GM21619 (cell line): ENCODE measurements around the gene DIPK1C.

ENCODE experiments used
- ATAC-seq: cut with Tn5 transposase; IDR thresholded peaks from one replicate; pipeline ENCODE4 v1.9.1; 2021; ENCODE audit not compliant: unreplicated experiment

Gene DIPK1C

GRCh38 chr18:74422541-74422940 is 34.6 kb downstream of the DIPK1C start:
- ATAC-seq: no peak

- no peak for ATAC-seq
These were observed 36.2 kb downstream of the DIPK1C start for GRCh38 chr18:74420926-74421325.

DNA sequence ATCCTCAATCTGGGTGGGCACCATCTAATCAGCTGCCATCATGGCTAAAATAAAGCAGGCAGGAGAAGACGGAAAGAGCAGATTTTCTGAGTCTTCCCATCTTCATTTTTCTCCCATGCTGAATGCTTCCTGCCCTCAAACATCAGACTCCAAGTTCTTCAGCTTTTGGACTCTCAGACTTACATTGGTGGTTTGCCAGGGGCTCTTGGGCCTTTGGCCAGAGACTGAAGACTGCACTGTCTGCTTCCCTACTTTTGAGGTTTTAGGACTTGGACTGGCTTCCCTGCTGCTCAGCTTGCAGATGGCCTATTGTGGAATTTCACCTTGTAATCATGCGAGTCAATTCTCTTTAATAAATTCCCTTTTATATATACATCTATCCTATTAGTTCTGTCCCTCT is 36.6 kb downstream of the DIPK1C start:
- no peak for ATAC-seq

- no peak for ATAC-seq
These were observed 37.3 kb downstream of the DIPK1C start for GRCh38 chr18:74419761-74420160.

DNA sequence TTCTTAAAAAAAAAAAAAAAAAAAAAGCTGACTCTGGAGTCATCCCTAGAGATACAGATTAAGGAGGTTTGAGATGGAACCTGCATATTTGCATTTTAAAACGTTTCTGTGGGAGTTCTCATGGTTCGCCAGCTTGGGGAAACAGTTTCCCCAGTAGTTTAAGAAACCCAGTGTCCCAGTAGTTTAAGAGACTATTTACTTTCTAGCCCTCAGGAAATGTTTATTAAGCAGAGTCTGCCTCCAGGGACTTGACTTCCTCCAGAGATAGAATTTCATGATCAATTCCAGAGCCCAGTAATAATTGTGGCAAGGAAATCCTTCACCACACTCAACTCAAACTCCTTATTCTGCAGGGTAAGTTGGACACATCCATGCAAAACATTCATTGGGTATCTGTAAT is 39.1 kb downstream of the DIPK1C start:
- no peak for ATAC-seq

DNA sequence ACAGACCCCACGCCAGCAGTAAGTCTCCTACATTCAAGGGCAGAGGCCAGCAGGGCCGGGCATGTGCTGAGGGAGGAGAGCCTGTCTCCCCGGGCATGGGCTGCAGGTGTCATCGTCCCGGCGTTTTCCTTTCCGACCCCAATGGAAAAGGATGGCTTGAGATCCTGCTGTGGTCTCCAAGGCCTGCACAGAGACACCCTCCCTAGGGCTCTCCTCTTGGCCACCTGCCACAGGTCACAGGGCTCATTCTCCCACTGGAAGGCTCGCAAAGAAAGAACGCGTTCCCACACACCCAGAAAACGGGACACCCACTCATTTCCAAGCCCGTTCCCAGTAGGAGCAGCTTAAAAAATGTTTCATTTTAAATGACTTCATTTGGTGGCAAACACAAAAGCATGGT is 41.0 kb downstream of the DIPK1C start:
- ATAC-seq: no peak

DNA sequence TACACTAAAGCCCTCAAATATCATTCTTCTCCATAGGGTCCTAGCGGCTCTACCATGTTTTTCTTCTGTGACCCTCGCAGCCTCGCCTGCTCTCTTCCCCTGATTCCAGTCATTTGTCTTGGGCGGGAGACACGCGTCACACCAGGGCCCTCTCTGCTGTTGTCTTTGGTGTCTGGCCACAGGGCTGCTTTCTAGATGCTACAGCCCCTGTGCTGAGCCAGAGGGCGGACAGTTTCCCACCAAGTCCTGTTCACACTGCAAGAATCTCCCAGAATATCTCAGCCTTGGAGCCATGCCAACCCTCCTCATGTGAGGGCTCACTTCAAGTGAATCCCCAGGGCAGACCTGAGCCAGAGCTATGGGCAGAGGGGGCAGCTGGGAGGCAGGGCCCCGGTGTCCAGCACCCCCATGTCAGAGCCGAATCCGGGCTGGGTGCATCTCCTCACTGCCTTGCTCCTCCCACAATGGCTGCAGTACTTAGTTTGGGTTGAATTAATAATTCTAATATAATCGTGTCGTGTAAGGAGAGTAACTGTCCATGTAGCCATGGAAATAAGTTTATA is 42.1 kb downstream of the DIPK1C start:
- ATAC-seq: no peak

DNA sequence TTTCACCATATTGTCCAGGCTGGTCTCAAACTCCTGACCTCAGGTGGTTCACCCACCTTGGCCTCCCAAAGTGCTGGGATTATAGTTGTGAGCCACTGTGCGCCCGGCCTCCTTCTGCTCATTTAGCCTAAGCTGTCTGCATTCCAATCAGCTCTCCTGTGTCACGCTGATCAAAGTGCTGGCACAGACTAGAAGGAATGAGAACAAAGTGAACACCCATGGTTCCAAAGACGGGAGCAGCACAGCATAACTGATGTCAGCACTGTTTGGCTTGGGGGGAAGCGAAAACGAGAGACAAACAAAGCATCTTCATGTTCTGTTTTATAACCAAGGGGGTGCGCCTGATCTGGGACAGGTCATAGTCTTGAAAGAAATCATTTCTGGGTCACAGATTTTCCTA is 43.3 kb downstream of the DIPK1C start:
- no peak for ATAC-seq

- no peak for ATAC-seq
These were observed 44.8 kb downstream of the DIPK1C start for GRCh38 chr18:74412116-74412880.

DNA sequence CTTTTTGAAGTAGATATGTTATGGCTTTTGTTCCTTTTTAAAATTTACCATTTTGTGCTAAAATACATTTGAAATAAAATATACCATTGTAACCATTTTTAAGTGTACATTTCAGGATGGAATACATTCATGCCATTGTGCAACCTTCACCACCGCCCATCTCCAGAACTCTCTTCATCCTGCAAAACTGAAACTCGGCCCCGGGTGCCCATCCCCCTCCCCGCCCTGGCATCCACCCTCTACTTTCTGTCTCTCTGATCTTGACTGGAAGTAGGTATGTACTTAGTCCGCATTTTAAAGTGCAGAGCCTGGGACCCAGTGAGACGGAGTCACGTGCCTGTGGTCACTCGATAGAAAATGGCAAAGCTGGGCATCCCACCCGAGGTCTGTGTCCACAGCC is 45.6 kb downstream of the DIPK1C start:
- ATAC-seq: no peak

DNA sequence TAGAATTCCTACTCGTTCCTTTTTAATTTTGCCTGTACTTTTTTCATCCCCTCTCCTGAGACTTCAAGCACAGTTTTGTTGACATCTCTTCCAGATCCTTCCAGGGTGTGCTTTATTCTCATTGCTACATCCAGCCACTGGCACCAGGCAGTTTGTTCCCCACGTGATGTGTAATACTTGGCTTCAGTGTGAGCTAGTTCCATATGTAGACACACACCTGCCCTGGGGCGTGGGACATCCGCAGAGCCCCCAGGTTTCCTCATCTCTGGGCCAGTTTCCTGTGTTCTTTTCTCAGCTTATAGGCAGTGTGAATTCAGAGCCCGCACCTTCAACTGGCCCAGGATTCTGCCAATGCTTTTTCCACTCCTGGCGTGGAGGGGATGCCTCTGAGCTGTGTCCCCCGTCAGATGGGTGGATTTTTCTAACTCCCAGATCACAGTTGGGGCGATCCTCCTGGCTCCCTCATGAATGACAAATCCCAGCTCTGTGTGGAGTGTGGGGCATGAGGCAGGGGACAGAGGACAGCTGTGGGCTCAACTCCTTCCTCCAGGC is 46.6 kb downstream of the DIPK1C start:
- no peak for ATAC-seq

GRCh38 chr18:74407888-74408287 is 49.2 kb downstream of the DIPK1C start:
- peak; percentile 54 for ATAC-seq

DNA sequence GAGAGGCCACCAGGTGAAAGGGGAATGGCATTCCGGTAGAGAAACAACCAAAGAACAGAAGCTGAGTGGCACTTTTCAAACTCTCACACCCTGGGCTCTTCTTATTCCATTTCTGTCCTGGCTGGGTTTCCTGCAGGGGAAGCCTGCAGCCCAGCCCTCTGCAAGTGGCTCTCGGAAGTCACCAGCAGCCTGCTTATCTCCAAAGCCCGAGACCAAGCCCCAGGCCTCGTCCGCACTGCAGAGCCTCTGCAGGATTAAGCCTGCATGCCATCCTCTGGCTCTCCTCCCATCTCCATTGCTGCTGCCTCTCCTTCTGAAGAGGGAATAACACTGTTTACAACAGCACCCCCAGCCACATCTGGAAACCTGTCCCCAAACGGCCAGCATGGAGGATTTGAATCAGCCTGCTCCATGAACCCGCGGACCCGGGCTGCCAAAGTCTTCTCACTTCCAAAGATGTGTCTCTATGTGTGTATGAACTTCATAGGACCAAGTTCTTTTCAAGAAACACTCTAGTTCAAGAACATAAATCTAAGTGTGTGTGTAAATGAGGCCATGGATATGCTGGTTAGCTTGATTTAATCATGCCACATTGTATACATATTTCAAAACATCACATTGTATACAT is 54.2 kb downstream of the DIPK1C start:
- no peak for ATAC-seq

DNA sequence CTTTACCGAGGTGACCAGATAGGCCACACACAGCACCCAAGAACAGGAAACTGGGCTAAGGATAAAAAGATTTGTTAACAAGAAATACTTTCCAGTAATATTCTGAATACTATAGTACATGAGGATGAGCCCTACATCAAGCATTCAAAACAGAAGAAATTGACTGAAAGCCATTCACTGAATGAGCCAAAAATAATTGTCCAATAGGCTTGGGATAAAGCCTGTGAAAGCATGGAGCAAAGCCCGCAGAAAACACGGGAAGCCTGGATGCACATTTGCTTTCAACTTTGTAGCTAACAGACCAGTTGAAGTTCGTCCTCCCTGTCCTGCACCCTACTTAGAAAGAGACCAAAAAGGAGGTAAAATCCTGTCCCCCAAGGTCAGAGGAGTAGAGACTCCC is 56.3 kb downstream of the DIPK1C start:
- no peak for ATAC-seq

- no peak for ATAC-seq
These were observed 57.8 kb downstream of the DIPK1C start for GRCh38 chr18:74399091-74399887.

- ATAC-seq: no peak
These were observed 59.5 kb downstream of the DIPK1C start for GRCh38 chr18:74397572-74397971.

DNA sequence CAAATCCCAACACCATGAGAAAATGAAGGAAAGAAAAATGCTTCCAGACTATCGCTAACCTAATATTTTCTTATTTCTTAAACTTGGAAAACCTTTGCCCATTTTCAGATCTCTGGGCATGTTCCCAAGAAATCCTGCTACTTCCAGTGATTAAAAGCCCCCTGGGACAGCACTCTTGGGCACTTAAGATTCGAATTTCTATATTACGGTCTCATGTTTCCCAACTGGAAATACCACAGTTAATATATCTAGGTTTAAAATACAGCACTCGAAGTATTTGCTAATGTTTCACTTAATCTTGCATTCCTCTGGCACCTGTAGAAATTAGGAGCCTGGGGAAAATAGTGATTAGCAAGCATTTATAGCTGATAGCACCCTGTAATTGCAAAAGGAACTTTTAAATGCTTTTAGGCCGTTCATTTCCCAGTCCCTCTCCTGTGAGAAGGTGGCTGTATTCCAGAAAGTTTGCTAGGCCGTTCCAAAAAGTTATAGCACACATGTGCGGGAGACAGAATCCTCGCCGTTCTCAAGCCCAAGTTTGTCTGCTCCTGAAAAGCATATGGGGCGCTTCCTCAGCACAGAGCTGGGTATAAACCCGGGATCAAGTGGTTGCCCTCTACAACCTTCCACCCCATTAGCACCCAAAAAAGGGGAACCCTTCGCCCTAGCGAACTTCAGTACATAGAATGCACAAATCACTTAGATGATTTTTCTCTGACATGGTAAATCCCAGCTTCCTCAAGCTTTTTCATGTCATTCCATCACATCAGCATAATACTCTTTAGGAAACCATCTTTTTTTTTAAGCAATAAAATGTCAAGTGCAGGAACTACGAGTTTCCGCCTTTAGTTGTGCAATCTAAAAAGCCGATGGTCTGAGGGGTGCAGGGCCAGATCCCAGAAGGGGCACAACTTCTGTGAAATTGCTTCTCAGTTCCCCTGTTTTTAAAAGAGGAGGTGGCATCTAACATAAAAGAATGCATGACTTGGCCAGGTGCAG is 60.6 kb downstream of the DIPK1C start:
- no peak for ATAC-seq

GRCh38 chr18:74395648-74396154 is 61.4 kb downstream of the DIPK1C start:
- ATAC-seq: no peak

GRCh38 chr18:74395006-74395405 is 62.1 kb downstream of the DIPK1C start:
- no peak for ATAC-seq

DNA sequence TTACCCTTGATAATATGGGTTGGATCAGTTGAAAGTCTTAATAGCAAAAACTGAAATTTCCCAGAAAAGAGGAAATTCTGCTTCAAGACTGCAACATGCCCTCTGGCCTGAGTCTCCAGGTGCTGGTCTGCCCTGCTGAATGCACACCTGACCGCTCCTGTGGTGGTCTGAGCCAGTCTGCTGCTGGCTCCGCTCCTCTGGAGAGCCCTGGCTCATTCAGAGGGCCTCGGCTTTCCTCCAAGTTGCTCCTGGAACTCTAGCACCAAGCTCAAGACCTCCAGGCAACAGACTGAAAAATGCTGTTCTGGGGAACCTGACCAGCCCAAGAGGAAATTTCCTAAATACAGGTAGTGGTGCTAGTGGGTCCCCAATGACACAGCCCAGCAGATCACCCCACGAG is 64.8 kb downstream of the DIPK1C start:
- no peak for ATAC-seq
